NCI-H1092 treated with DMSO at 0.1 percent for 48 hours (cell line): ENCODE data around the gene PDE1C.

Source experiments
- DNase-seq: peaks from one replicate; lab custom pipeline; 2025; lab: John Stamatoyannopoulos, UW

Gene PDE1C

DNA sequence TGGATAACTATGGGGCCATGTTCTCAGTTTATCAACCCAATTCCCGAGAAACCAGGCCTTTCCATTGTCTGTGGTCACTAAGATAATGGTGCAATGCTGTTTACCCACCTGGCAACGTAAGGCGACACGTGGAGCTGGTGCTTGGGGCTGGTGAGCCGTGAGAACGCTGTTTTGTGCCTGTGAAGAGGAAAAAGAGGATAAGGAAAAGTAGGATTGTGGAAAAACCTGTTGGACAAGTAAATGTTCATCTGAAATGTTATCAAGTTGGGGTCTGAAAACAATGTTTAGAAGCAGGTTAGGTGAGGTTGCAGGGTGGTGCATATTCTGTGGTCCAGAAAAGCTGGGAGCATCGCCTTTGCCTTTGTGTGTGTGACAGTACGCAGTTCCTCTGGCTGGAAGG is 294.7 kb downstream of the PDE1C start:
- no peak for DNase-seq

DNA sequence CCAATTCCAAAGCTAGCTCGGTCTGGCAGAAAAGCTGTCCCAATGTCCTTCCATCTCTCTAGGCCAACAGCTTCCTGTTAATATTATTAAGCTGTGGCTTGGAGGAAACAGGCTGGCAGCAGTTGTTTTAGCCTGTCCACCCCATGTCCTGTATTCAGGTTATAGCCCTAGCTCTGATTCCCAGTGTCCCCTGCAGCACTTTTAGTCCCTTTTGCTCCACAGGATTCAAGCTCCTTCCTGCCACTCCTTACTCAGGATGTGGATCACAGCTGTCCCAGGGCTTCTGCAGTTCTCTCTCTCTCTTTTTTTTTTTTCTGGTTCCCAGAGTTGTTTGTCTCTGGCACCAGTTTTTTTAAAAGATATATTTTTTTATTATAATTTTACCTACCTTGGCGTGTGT is 298.0 kb downstream of the PDE1C start:
- DNase-seq = no peak

DNA sequence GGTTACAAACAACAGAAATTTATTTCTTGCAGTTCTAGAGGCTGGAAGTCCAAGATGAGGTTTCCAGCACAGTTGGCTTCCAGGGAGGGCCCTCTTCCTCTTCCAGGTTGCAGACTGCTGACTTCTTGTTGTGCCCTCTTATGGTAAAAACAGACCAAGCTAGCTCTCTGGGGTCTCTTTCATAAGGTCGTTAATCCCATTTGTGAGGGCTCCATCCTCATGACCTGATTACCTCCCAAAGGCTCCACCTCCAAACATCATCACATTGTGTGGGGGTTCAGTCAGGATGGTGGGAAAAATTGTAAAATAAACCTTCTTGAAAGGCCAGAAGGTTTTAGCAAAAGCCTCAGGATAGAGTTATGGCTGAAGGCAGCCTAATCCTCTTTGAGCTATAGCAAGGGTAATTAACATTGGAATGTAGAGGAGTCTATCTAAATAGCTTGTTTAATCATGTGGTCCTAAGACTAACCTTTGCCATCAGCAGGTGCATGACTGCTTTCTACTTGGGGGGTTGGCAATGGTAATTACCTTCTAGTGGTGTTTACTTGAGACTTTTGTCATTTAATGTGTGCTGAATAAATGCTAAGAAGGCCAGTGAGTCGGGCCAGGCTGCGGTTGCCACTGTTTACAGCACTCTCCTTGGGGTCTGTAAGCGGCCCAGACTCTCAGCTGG is 302.4 kb downstream of the PDE1C start:
- no peak for DNase-seq

DNA sequence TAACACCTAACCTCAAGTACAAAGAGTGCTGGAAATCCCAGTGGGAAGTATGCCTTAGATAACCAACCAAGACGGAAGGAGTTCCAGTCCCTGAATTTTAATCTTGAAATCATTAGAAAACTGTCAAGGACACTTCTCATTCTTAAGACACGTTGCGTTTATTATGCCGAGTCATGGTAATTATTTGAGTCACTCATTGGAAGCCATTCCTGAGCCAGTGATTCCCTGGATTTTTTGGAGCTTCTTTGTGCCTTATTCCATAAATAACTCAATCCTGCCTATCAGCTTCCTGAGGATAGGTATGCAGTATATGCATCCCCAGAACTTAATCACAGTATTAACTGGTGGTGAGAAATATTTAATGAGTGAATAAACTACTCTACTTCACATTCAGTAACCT is 305.7 kb downstream of the PDE1C start:
- no peak for DNase-seq

DNA sequence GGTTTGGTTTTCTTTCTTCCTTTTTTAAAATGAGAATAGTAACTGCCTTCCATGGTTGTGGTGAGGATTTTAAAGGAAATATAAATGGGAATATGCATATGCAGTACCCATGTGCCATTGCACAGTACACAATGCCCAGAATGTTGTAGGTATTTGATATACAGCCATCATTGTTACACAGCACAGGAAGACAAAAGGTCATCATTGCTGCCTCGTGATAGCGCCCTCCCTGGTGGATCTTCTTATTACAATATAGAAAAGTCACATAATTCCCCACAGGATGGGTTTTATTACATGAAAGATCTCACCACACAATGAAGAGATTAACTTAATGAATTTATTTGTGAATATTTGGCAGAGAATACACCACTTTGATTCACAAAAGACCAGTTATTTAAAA is 306.7 kb downstream of the PDE1C start:
- DNase-seq = no peak

DNA sequence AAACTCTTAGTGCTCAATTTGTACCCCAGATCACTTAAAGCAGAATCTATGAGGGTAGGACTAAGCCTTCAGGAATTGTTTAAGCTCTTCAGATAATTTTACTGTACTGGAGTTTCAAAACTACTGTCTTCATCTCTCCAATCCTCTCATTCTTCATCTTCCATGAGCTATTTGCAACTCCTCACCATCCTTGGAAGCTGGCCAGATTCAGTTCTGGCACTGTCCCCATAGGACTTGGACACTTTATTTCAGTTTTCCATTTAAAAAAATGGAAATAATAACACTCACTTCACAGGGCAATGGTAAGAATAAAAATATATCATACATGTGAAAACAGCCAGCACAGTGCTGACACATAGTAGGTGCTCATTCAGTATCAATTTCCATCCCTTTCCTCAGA is 308.6 kb downstream of the PDE1C start:
- DNase-seq = no peak

DNA sequence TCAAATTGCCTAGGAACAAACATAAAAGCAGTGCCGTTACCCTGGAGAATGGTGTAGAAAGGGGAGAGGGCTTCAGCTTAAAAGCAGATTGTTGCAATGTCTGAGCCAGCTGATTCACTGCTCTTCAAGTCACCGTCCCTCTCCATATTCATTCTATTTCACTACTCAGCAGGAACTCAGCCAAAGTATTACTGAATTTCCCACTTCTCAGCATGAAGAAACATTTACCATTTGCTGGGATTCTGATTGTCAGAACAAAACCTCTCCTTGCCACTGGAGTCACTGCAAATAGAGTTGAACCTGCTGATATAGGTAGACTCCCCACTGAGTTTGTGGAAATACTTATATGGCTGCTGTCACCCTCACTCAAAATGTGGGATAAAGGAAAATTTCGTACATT is 311.5 kb downstream of the PDE1C start:
- no peak for DNase-seq

DNA sequence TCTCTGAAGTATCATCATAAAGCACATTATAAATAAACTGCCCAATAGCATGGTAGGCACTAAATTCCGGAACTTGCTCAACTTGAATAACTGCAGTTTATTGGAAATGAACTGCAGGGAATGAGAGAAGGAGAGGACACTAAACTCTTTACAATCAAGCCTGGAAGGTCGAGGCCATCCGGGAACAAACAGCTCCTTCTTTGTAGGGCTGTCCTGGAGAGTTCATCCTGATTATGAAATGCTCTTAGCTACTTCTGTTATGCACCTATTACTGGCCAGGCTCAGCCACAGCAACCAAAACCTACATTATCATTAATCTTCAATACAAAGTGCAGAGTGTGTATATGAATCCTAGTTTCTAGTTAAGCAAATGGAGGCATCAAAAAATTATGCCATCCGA is 318.5 kb downstream of the PDE1C start:
- no peak for DNase-seq

DNA sequence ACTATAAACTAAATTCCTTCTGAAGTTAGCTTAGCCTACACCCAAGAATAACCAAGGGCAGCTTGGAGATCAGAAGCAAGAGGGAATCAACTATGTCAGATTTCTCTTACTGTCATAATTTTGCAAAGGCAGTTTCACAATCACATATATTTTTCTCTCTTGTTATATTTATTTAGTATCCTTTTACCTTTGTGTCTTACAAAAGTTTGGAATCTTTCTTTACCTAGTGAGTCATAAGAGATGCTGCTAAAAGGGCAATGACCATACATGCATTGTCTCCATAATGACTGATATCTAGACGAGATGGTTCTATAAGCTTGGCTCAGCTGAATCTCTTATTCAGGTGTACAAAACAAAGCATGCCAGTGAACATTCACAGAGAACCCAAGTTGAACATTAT is 322.1 kb downstream of the PDE1C start:
- no peak for DNase-seq

DNA sequence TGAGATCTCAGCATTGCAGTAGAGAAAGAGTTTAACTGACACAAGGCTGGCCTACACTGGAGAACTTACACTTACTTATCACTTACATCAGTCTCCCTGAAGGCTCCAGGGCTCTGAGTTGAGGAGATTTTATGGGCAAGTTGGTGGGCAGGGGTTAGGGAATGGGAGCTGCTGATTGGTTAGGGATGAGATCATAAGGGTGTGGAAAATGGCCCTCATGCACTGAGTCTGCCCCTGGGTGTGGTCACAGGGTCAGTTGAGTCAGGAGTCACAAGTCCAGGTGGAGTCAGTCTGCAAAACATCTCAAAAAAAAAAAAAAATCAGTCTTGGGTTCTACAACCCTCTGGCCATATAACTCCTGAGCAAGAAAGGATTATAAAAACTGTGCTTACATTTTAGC is 322.7 kb downstream of the PDE1C start:
- DNase-seq = no peak

DNA sequence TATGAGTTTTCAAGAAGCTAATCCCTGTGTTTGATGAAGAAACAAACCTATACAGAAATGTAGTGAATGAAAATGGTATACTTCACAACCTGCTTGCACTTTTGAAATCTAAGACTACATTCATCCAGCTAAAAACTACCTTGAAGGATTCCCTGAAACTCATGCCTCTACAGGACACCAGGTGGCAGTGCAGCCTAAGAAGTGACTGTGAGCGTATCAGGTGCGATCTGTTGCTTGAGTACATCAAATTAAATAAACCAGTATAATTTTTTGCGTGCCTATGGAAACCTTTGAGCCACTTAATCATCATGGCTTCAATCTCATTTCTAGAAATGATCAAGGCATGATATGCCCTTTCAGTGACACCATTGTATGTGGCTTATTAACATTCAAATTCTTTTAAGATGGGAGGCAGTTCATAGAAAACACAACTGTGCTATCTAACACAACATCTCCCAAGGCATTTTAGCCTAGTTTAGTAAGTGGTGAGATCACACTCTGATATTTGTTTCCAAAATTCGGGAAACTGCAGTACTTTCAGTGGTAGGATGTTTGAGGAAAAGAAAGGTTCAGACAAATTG is 325.8 kb downstream of the PDE1C start:
- DNase-seq = peak; percentile 82

DNA sequence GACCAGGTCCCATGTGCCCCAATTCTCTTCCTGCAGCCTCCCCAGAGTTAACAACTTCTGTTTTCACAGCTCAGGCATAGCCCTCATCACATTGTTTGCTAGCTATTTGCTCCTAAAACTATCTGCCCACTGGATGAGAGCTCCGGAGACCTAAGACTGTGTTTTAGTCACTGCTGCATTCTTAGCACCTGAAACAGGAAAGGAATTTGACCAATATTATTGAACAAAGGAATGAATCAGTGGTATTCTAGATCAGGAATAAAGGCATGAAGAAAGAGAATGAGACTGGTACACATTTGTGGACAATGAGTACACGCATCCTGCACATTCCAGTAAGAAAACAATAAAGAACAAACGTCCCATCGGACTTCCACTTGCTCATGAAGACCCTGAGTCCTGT is 328.4 kb downstream of the PDE1C start:
- DNase-seq = no peak

DNA sequence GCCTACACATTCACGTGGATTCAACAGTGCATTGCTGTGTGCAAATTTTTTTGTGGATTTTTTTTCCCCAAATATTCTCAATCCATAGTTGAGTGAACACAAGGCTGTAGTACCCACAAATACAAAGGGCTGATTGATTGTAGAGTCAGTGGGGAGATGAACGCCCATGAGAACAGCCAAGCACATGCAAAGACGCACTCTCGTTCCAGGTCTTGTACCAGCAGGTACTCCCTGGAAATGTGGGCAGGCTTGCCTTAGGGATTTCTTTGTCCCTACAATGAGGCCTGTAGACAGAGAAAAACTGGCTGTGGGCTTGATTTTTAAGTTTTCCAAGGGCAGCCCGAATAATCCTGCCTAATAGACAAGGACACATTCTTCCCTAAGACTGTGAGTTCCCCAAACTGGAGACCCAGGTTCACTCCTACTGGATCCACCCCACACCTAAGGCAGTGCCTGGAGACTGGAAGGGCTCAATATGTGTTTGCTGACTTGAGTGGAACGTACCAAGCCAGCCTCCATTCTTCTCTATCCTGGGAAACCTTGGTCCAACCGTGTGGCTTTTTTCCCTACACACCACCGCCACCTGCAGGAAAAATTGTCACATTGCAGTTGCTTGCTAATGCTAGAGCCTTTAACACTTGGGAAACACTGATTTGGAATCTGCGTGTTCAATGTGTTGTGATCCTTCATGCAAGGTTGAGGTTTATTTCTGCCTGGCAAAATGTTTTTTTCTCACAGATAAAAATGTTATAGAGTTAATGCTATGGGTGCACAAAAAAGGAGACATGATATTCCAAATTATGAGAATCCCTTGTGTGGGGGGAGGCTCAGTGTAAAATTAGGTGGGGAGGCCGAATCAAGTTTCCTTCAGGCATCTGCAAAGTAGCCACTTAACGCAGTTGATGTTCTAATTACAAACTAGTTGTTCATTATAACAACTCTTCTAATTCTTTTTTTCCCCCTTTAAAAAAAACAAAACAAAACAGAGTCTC is 333.9 kb downstream of the PDE1C start:
- peak; percentile 75 for DNase-seq

DNA sequence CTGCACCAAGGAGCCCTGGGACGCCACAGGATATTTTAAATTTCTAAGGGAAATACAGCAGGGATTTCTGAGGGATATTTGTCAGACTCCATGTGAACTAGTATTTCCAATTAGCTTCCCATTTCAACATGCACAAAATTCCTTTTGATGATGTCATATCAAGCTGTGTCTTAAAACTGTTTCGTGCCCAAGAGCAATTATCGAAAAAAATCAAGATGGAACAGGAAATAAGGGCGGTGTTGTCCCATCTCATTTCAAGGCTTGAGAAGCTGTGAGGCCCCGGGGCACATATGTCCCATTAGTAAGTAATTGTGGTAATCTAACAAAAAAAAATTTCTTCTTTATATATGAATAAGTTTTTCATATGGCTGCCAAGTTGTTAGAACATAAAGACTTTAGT is 335.8 kb downstream of the PDE1C start:
- DNase-seq = no peak

DNA sequence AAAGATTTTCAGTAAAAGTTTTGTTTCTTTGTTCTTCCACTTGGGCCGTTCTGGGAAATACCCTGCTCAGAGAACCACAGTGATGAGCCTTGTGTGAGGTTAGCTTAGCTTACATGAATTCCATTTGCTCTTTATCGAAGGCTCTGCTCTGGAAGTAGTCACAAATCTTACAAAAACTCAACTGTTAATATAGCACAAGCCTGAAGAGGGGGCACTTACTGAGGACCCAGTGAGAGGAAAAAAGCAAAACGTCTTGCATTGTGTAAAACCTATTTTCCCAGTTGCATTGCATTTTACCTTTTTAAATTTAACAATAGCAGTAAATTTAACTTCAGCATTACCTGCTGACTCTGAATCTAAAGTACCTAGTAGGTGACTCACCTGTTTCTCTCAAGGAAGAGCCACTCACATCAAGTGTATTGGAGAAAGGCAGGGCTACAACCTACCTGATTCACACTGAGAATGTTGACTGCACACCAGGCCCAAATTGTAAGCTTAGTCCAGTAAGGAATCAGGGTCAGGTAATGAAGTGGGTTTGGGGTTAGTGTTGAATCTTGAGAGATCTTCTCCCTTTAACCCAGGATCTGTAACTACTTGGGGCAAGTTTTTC is 340.9 kb downstream of the PDE1C start:
- no peak for DNase-seq

DNA sequence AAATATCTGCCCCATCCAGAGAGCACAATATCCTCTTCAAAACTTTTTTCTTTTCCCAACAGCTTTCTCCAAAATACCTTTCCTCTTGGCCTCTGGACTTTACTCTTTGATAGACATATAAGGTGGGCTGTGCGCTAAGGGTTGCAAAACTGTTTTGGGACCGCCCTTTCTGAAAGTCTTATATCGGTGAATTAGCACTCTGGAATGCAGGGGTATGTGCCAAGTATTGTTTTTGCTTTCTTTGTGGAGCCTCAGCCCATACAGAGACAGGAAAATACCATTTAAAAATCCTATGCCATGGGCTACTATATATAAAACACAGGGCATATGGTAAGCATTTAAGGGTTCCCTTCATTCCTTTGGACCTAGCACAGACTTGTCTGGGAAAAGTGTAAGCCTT is 345.5 kb downstream of the PDE1C start:
- DNase-seq = no peak

DNA sequence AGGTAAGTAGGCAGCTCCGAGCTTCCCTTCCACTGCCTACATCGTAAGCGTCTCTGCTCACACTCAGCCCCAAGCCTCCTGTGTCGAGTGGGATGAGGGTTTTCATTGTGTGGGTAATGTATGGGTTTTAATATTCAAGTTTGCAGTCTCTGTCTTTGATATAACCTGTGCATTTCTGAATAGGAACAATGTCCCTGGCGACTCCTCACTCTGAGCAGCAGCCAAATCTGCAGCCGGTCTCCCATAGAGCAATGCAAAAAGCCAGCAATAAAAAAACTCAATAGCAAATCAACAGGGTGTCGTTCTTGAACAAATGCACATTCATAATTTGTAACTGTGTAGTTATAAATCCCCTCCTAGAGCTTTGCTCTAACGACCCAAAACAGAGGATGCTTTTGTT is 349.8 kb downstream of the PDE1C start:
- DNase-seq = no peak

DNA sequence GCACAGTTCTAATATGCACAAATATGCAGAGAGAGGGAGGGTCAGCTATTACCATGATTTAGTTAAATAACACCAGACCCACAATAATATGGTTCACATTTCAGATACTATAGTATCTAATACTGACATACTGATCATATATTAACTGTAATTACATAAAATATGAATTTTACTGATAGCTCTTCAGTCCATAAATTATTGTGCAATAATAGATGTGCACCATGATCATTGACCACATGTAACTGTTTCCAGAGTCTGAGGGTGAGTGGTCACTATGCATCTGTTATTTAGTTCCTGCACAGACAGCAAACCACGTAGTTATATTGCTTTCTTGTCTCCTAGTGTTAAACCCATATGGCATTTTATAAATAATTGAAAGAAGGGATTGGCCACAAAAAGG is 353.9 kb downstream of the PDE1C start:
- no peak for DNase-seq

DNA sequence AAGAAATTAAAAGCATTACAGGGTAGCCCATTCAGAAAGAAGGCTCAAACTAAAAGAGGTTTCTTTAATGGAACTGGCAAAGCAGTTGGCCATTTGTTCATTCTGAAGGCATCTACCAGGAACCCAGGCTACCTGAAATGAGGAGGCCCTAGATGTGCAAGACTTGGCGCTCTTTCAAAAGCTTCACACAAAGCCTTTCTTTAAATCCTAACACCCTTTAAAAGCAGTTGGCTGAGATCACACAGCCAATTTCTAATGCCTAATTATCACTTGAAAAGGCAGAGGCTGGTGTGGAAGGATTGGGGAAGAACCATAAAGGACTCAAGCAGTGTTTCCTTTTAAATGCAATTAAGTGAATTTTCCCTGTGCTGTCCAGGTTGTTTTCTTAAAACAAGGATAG is 360.0 kb downstream of the PDE1C start:
- DNase-seq = no peak

DNA sequence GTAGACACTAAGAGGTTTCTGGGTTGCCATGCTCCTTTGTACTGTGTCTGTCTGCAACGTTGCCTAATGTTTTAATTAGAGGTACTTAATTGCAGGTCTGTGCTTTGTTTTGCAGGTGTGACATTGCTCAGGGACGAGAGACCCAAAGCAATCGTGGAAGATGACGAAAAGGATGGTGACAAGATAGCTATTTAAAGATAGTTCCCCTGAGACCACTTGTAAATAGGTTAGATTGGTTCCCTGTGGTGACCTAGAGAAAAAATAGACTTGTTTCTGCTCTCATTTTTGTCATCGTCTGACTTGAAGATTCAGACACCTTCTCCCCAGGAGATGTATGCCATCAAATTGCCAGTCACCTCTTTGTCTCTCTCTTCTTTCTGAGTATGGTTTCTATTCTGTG is 363.1 kb downstream of the PDE1C start:
- no peak for DNase-seq

DNA sequence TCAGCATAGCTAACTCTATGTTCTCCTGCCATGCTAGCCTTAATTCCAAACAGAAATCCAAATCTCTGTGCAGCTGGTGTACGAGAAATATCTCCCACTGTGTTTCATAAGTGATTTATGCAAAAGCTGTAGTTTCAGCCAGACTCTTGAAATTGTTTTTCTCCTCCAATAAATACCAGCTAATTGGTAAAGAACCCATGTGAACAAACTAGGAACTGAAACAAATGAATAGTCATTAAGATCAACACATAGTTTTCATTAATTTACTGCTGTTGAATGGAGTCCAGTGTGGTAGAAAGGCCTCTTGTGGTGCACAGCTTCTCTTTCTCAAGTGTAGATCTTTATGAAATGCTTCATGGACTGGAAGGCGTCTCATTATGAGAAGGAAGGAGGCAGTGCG is 364.8 kb downstream of the PDE1C start:
- no peak for DNase-seq

DNA sequence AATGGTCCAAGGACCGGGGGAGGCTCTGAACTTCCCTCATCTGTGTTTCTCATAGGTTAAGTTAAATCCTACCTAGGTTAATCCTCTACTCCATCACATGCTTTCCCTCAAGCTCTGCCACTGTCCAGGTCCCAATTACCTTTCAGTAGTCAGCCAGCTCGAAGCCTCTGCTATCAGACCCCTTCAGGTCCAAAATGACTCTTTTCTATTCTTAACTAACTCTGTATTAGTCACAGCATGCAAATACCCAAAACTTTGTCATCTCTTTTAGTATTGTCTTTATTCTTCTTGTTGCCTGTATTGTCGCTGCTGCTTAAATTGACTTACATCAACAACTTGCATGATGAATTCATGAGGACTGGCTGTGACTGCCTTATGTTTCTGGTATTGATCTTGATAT is 367.9 kb downstream of the PDE1C start:
- DNase-seq = no peak
